CD4-positive, alpha-beta T cell treated with Interferon gamma for 1 hour (primary cell): Measurements from ENCODE around the gene IL12RB1.
"Not testable (repeated sequence)": the region's sequence is repeated elsewhere in the genome, so short reads cannot be mapped to it uniquely, and the experiment has no call there.

Source experiments
- DNase-seq: peaks from one replicate; pipeline ENCODE4 v3.0.0-alpha.2; 2020

The IL12RB1 gene

GRCh38 chr19:18110609-18111232, 24.0 kb upstream of the IL12RB1 start:
- no peak for DNase-seq

GRCh38 chr19:18109733-18110608, 23.2 kb upstream of the IL12RB1 start:
- peak; percentile 27 for DNase-seq

GRCh38 chr19:18109341-18109732, 22.6 kb upstream of the IL12RB1 start:
- no peak for DNase-seq

- DNase-seq = no peak
Observed at GRCh38 chr19:18108897-18109296, 22.2 kb upstream of the IL12RB1 start.

GRCh38 chr19:18107235-18107634, 20.5 kb upstream of the IL12RB1 start:
- no peak for DNase-seq

GRCh38 chr19:18105259-18105658, 18.5 kb upstream of the IL12RB1 start:
- DNase-seq = not testable (repeated sequence)

GRCh38 chr19:18104793-18105131, 18.0 kb upstream of the IL12RB1 start:
- DNase-seq = no peak

- DNase-seq = no peak
Observed at GRCh38 chr19:18102916-18103542, 16.3 kb upstream of the IL12RB1 start.

- DNase-seq = no peak
Observed at GRCh38 chr19:18101268-18101667, 14.5 kb upstream of the IL12RB1 start.

GRCh38 chr19:18100710-18101109, 14.0 kb upstream of the IL12RB1 start:
- DNase-seq = no peak

GRCh38 chr19:18099623-18099995, 12.9 kb upstream of the IL12RB1 start:
- DNase-seq = no peak

GRCh38 chr19:18098891-18099622, 12.3 kb upstream of the IL12RB1 start:
- DNase-seq = peak; percentile 73

- DNase-seq = no peak
Observed at GRCh38 chr19:18097993-18098890, 11.5 kb upstream of the IL12RB1 start.

GRCh38 chr19:18097217-18097992, 10.7 kb upstream of the IL12RB1 start, which contains the start of gene MAST3:
Gene MAST3, plus strand, starts transcription at chr19:18097778. Its CDS starts 15 bp downstream, at chr19:18097793.
- DNase-seq = peak; percentile 94

- no peak for DNase-seq
Observed at GRCh38 chr19:18096258-18096657, 9.5 kb upstream of the IL12RB1 start.

- DNase-seq = no peak
Observed at GRCh38 chr19:18093439-18094161, 6.9 kb upstream of the IL12RB1 start.

GRCh38 chr19:18091217-18091608, 4.5 kb upstream of the IL12RB1 start:
- DNase-seq = peak; percentile 86

- no peak for DNase-seq
Observed at GRCh38 chr19:18090545-18091216, 3.9 kb upstream of the IL12RB1 start.

- no peak for DNase-seq
Observed at GRCh38 chr19:18089726-18090125, 3.0 kb upstream of the IL12RB1 start.

- DNase-seq = peak; percentile 79
Observed at GRCh38 chr19:18089096-18089541, 2.4 kb upstream of the IL12RB1 start.
